Activated naive CD8-positive, alpha-beta T cell treated with anti-CD3 and anti-CD28 coated beads, Interleukin-2, amount 10 ng/mL, durations not matched to agents 7 days and 5 days (primary cell): ENCODE data around the gene PARVB. TPM values are rescaled to one million over a fixed set of nuclear protein-coding genes. Genes with fewer than 3 reads are reported as not detected.

Experiments used
- total RNA-seq, 2 experiments: library from RNA; stranded (reverse); gene quantifications; one replicate each; pipeline ENCODE4 v1.2.3, GENCODE V29; 2021

PARVB gene
- total RNA-seq, 2 experiments from 2014 or later, result 39.6 to 40.7 TPM

Other genes with a start within 250 kb of the PARVB start
- under 1 TPM; 0.19 to 0.37 TPM for gene EFCAB6, start 212.0 kb upstream of the PARVB start, total RNA-seq
- gene SULT4A1, start 161.8 kb upstream of the PARVB start, total RNA-seq, result not detected
- gene PNPLA5, start 132.3 kb upstream of the PARVB start, total RNA-seq, result not detected
- gene PNPLA3, start 100.5 kb upstream of the PARVB start, total RNA-seq, result under 1 TPM in 1 of 2 experiments, not detected in 1; 0.45 TPM
- 10 to 100 TPM; 42.1 to 43.8 TPM for gene SAMM50, start 68.9 kb upstream of the PARVB start, total RNA-seq
- 100 to 1,000 TPM; 238 to 241 TPM for gene PARVG, start 156.6 kb downstream of the PARVB start, total RNA-seq